ENCODE data around the gene ZNF488.

Gene ZNF488

GRCh38 chr10:47359626-47360418, 24.3 kb downstream of the ZNF488 start:
- Mint-ChIP-seq H3K9me3 (no peaks in the 10 kb centered on the region), H3K4me3 (no peak overlapping the region), H3K27me3 (no peaks in the 10 kb centered on the region), H3K36me3 (no peaks in the 10 kb centered on the region), H3K27ac (no peak overlapping the region), H3K4me1 (no peaks in the 10 kb centered on the region)
- CTCF ChIA-PET: interaction anchor here (1.3 to 1.4 kb wide), 2 partner anchors 13 to 14 kb away, joined by 3 to 5 read pairs; no protein-coding TSS in a partner anchor
- DNase-seq: peak; percentile 10

DNA sequence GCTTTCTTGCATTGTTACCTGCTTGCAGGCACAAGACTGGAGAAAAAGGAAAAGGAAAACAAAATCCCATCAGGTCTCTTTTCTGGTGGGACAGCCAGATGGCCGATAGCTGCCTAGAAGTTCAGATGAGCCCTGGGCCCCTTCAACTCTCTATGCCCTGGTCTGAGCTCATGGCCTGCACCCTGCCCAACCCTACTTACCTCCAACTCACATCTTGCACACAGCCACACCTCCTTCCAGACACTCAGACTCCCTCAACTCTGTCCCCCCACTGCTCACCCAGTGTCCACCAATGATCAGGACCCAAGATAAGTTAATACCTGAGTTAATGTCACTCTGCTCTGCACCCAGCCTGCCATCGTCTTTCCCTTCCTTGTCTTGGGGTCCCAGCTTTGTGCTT, 25.0 kb downstream of the ZNF488 start:
- no peaks in the 10 kb centered on the region for H3K36me3 Mint-ChIP-seq
- H3K4me1 Mint-ChIP-seq: no peaks in the 10 kb centered on the region
- H3K27ac Mint-ChIP-seq: no peak overlapping the region
- H3K9me3 Mint-ChIP-seq: no peaks in the 10 kb centered on the region
- H3K27me3 Mint-ChIP-seq: no peaks in the 10 kb centered on the region
- no peak overlapping the region for H3K4me3 Mint-ChIP-seq
- DNase-seq: no peak
- CTCF ChIA-PET: interaction anchor here (1.3 kb wide), 1 partner anchor 335 kb away, joined by 5 read pairs; no protein-coding TSS in a partner anchor

DNA sequence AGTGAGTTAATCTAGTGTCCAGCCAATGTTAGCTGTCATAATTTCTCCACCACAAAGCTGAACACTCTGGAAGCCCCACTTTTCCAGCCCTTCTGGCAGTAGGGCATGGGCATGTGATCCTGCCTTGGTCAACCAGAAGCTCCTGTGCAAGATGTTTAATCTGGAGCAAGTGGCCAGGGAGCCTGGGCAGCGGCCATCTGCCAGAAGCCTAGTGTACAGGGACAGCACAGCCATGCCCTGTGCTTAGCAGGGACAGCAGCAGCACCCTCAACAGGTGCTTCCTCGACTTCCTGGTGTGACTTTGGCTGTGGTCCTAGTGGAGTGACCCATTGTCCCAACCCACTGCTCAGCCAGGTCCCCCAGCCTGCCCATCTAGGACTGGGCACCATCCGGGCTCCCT, 25.6 kb downstream of the ZNF488 start:
- Mint-ChIP-seq H3K4me3 (no peak overlapping the region), H3K4me1 (no peaks in the 10 kb centered on the region), H3K9me3 (no peaks in the 10 kb centered on the region), H3K27me3 (no peaks in the 10 kb centered on the region), H3K36me3 (no peaks in the 10 kb centered on the region), H3K27ac (no peak overlapping the region)
- no peak for DNase-seq
- CTCF ChIA-PET: interaction anchor here (1.3 kb wide), 1 partner anchor 334 kb away, joined by 5 read pairs; no protein-coding TSS in a partner anchor

GRCh38 chr10:47357911-47358310, 26.2 kb downstream of the ZNF488 start:
- Mint-ChIP-seq H3K4me1 (no peaks in the 10 kb centered on the region), H3K27ac (no peak overlapping the region), H3K27me3 (no peaks in the 10 kb centered on the region), H3K9me3 (no peaks in the 10 kb centered on the region), H3K4me3 (no peak overlapping the region), H3K36me3 (no peaks in the 10 kb centered on the region)
- no peak for DNase-seq
- CTCF ChIA-PET: interaction anchor here (1.3 kb wide), 1 partner anchor 333 kb away, joined by 5 read pairs; no protein-coding TSS in a partner anchor

DNA sequence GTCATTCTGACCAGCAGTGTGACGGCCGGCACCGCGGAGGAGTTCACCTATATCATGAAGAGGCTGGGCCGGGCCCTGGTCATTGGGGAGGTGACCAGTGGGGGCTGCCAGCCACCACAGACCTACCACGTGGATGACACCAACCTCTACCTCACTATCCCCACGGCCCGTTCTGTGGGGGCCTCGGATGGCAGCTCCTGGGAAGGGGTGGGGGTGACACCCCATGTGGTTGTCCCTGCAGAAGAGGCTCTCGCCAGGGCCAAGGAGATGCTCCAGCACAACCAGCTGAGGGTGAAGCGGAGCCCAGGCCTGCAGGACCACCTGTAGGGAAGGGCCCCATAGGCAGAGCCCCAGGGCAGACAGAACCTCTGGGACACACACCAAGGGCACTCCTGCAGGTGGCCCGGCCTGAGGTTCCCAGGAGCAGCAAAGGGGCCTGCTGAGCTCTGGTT, 26.9 kb downstream of the ZNF488 start:
- no peaks in the 10 kb centered on the region for H3K4me1 Mint-ChIP-seq
- H3K27me3 Mint-ChIP-seq: no peaks in the 10 kb centered on the region
- no peaks in the 10 kb centered on the region for H3K9me3 Mint-ChIP-seq
- CTCF ChIA-PET: no interaction called here
- H3K36me3 Mint-ChIP-seq: no peaks in the 10 kb centered on the region
- H3K4me3 Mint-ChIP-seq: no peak overlapping the region
- no peak overlapping the region for H3K27ac Mint-ChIP-seq
- no peak for DNase-seq

- no peaks in the 10 kb centered on the region for H3K27me3 Mint-ChIP-seq
- no peak overlapping the region for H3K4me3 Mint-ChIP-seq
- no peak overlapping the region for H3K27ac Mint-ChIP-seq
- no peaks in the 10 kb centered on the region for H3K36me3 Mint-ChIP-seq
- H3K9me3 Mint-ChIP-seq: no peaks in the 10 kb centered on the region
- DNase-seq: no peak
- no peaks in the 10 kb centered on the region for H3K4me1 Mint-ChIP-seq
- CTCF ChIA-PET: no interaction called here
These were observed 27.4 kb downstream of the ZNF488 start for GRCh38 chr10:47356708-47357107.

DNA sequence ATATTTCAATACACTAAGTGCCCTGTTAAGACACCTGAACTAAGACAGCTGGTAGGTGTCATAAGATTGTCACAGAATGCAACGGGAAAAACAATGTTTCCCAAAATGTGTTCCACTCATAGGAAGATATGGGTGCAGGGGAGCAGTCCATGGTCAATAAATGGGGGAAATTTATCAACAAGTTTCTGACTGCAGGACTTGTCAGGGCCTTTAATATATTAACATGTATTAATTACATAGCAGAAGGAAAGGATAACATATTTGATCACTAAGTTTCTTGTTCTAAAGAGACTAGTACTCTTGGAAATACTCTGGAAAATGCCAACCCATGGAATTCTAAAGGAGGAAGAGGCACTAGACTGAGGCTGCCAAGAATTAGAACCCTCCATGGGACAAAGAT, 29.2 kb downstream of the ZNF488 start:
- no peak for DNase-seq
- no peak overlapping the region for H3K27ac Mint-ChIP-seq
- no peaks in the 10 kb centered on the region for H3K4me1 Mint-ChIP-seq
- H3K9me3 Mint-ChIP-seq: no peaks in the 10 kb centered on the region
- no peak overlapping the region for H3K4me3 Mint-ChIP-seq
- H3K36me3 Mint-ChIP-seq: no peaks in the 10 kb centered on the region
- CTCF ChIA-PET: no interaction called here
- H3K27me3 Mint-ChIP-seq: no peaks in the 10 kb centered on the region

DNA sequence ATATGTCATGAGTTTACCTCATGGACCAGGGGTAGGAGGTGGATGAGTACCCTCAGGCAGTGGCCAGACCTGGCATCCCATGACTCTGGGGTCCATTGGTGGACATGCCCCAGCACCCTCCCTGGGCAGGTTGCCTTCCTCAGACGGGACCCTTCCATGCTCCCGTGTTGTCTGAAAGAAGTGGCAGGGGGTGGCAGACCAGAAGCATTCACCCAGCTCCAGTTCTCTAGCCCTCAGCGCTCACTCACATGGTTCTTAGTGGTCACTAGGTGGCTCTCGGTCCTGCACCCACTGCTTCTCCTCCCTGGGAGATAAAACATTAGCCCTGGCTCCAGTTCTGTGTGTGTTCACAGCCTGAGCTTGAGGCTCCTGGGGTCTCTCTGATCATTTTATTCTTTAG, 29.9 kb downstream of the ZNF488 start:
- H3K9me3 Mint-ChIP-seq: no peaks in the 10 kb centered on the region
- CTCF ChIA-PET: interaction anchor here (1.2 to 1.5 kb wide), 2 partner anchors 14 to 43 kb away, joined by 3 to 5 read pairs; no protein-coding TSS in a partner anchor
- H3K4me1 Mint-ChIP-seq: no peaks in the 10 kb centered on the region
- no peak overlapping the region for H3K27ac Mint-ChIP-seq
- H3K27me3 Mint-ChIP-seq: no peaks in the 10 kb centered on the region
- DNase-seq: no peak
- no peak overlapping the region for H3K4me3 Mint-ChIP-seq
- H3K36me3 Mint-ChIP-seq: no peaks in the 10 kb centered on the region

DNA sequence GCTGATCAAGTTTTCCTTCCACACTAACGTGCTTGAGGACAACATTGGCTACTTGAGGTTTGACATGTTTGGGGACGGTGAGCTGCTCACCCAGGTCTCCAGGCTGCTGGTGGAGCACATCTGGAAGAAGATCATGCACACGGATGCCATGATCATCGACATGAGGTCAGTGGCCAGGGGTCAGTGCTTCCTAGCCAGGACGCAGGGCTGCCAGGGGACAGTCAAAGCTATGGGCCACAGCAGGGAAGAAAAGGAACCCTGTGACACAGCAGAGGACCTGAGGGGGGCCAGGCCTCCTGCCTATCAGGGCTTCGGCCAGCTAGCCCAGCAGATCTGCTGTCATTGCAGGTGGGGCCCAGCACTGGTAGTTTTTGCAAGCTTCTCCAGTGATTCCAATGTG, 30.7 kb downstream of the ZNF488 start:
- H3K27me3 Mint-ChIP-seq: no peaks in the 10 kb centered on the region
- no peaks in the 10 kb centered on the region for H3K36me3 Mint-ChIP-seq
- no peaks in the 10 kb centered on the region for H3K9me3 Mint-ChIP-seq
- no peak overlapping the region for H3K4me3 Mint-ChIP-seq
- no peak for DNase-seq
- H3K4me1 Mint-ChIP-seq: no peaks in the 10 kb centered on the region
- CTCF ChIA-PET: interaction anchor here (0.8 to 1.5 kb wide), 4 partner anchors 9 to 42 kb away, joined by 3 to 5 read pairs (median 4); no protein-coding TSS in a partner anchor
- no peak overlapping the region for H3K27ac Mint-ChIP-seq

GRCh38 chr10:47351899-47352815, 31.9 kb downstream of the ZNF488 start:
- Mint-ChIP-seq H3K27ac (no peak overlapping the region), H3K4me3 (no peak overlapping the region), H3K4me1 (no peaks in the 10 kb centered on the region), H3K36me3 (no peaks in the 10 kb centered on the region), H3K27me3 (no peaks in the 10 kb centered on the region), H3K9me3 (no peaks in the 10 kb centered on the region)
- CTCF ChIA-PET: interaction anchor here (0.9 to 1.4 kb wide), 2 partner anchors 10 to 12 kb away, joined by 4 to 5 read pairs; no protein-coding TSS in a partner anchor
- no peak for DNase-seq

GRCh38 chr10:47350671-47351640, 33.1 kb downstream of the ZNF488 start:
- CTCF ChIA-PET: no interaction called here
- H3K27ac Mint-ChIP-seq: no peak overlapping the region
- H3K27me3 Mint-ChIP-seq: no peaks in the 10 kb centered on the region
- no peaks in the 10 kb centered on the region for H3K36me3 Mint-ChIP-seq
- no peaks in the 10 kb centered on the region for H3K9me3 Mint-ChIP-seq
- H3K4me3 Mint-ChIP-seq: no peak overlapping the region
- DNase-seq: no peak
- no peaks in the 10 kb centered on the region for H3K4me1 Mint-ChIP-seq

GRCh38 chr10:47349941-47350371, 34.1 kb downstream of the ZNF488 start:
- no peak overlapping the region for H3K4me3 Mint-ChIP-seq
- no peaks in the 10 kb centered on the region for H3K27me3 Mint-ChIP-seq
- no peak overlapping the region for H3K27ac Mint-ChIP-seq
- H3K36me3 Mint-ChIP-seq: no peaks in the 10 kb centered on the region
- no peak for DNase-seq
- no peaks in the 10 kb centered on the region for H3K4me1 Mint-ChIP-seq
- CTCF ChIA-PET: no interaction called here
- H3K9me3 Mint-ChIP-seq: no peaks in the 10 kb centered on the region

GRCh38 chr10:47349516-47349915, 34.6 kb downstream of the ZNF488 start:
- no peaks in the 10 kb centered on the region for H3K9me3 Mint-ChIP-seq
- no peaks in the 10 kb centered on the region for H3K27me3 Mint-ChIP-seq
- no peak overlapping the region for H3K4me3 Mint-ChIP-seq
- H3K36me3 Mint-ChIP-seq: no peaks in the 10 kb centered on the region
- no peak for DNase-seq
- CTCF ChIA-PET: no interaction called here
- H3K27ac Mint-ChIP-seq: no peak overlapping the region
- H3K4me1 Mint-ChIP-seq: no peaks in the 10 kb centered on the region

Data from activated naive CD4-positive, alpha-beta T cell treated with anti-CD3 and anti-CD28 coated beads, Interleukin-2, amount 10 ng/mL, durations not matched to agents 7 days and 5 days (primary cell).